Measurements from ENCODE around the gene CORO2B.

The CORO2B gene

DNA sequence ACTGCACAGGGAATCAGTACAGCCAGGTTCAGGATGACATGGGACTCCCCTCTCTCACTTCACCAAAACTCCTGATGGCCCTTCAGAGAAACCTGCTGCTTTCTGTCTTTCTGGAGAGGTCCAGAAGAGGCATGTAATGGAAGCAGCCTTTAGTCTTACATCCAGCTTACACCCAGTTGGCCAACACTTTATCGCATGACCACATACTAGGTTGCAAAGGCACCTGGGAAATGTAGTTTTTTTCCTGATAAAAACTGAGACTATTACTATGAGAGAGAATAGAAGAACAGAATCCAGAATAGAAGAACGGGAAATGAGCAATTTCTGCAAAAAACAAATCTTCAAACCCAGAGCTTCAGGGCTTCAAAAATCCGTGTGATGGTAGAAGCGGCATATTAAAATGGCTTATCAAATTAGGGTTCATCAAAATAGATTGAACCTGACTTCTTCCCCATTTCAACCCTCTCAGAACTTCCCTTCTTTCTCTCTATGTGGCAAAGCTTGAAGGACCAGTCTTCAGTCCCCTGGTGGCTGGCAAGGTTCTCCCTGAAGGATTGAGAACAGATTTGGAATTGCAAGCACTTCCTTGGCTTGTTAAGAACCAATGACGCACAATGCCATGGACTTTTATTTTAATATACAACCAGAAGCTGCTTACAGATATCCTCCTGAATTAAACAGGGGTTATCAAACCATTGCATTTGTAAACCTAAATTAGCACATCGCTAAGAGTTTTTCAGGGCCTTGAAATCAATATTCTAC lies 34.4 kb downstream of the CORO2B start:
- DNase-seq: no peak

DNA sequence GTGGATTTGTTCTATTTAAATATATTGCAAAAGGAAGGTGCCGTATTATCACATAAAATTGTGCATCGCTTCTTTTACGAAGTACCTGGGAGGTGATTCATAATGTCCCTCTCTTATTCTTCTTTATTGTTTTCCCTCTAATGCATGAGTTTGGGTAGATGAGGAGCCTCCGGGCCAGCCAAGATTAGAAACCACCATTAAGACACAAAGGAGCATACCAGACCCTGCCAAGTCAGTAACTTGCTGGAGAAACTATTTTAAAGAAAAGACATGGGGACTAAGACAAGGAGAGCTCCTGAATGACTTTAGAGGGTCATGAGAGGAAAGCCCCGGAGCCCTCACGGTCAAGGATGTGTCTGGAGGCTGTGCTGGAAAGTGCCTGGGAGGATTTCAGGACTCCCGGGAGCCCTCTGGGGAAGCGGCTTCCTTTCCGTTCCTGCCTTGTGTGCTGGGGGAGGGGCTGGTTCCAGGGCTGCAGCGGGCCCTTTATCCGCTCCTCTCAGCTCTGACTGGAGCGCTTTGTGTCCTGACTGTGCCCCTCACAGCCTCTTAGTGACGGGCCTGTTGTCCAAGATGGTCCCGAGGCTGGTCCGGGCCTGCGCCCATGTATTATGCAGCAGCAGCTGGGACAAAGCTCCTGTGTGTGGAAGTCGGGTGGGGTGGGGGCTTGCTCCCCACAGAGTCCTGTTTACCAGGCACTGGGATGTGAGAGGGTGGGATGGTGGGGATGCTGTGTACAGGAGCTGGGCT lies 35.7 kb downstream of the CORO2B start:
- DNase-seq: no peak

DNA sequence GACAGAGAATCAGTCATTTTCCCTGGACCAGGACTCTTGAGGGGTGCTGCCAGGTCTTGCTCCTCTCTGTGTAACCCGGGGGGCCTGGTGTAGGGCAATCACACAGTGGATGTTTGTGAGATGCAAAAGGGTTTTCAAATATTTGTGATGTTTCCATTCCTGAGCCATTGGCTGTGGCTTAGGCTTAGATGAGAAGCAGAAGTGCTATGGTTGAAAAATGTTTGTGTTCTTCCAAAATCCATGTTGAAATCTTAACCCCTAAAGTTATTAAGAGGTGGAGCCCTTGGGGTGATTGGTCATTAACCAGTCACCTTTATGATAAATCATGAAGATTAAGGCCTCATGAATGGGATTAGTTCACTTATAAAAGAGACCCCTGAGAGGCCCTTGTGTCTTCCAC lies 36.5 kb downstream of the CORO2B start:
- no peak for DNase-seq

DNA sequence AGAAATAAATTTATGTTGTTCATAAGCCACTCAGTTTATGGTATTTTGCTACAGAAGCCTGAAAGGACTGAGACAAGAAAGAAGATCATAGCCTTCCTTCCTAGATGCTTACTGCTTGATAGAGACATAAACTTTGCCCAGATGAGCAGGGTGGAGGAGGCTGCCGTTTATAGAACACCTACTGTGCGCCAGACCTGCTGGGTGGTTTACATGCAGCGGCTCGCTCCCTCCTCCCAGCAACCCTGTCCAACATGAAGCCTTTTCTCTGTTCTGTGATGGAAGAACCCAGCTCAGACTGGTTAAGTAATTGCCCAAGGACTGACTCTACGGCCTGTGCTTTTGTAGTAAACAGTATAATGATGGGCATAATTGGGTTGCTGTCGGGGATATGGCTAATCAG lies 37.0 kb downstream of the CORO2B start:
- no peak for DNase-seq

DNA sequence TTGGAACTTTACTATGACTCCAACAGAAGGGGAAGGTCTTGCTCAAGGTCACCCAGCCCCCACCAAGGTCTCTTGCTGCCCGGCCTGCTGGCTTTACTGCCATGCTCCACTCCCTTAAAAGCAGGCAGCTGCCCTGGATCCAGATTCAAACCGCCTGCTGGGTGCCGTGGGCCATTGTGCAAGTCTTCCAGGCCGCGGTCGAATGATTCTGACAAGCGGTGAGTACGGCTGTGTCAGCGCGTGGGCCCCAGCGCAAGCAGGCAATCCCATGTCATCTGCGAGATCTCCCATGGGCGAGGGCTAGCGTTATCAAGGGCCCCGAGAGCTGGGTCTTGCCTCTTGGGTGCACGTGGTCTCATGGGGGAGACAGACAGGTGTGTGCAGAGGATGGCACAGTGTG lies 37.6 kb downstream of the CORO2B start:
- DNase-seq: no peak

DNA sequence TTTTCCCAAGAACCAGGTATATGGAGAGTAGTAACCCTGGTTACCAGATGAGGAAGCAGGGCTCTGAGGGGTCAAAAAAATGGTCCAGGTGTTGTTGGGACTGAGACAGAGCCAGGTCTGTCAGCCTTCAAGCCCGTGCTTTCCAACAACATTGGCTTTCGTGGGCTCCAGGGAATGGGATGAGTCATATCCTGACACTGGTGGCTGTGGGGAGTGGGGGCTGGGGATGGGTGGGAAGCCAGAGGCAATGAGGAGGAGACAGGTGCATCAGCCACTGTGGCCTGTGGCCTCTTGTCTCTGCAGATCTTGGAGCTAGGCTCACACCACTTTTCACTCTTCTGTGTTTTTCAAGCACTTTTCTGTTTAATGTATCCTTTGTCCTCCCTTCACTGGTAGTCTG lies 38.2 kb downstream of the CORO2B start:
- DNase-seq: no peak

DNA sequence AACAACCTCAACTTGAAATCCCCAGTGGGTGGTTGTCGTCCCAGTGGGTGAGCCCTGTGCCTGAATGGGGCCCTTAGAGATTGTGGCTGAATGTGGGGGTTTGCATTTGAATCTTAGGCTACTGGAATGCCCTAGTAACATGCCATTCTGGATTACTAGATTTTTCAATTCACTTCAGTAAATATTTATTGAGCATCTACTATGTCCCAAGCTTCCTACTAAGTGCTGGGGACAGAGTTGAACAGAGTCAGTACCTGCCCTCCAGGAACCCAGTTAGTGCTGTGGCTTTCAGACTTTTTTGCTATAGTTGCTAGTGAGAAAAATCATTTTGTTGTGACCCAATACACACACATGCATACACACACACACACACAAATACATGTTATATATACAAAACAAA lies 39.0 kb downstream of the CORO2B start:
- no peak for DNase-seq

DNA sequence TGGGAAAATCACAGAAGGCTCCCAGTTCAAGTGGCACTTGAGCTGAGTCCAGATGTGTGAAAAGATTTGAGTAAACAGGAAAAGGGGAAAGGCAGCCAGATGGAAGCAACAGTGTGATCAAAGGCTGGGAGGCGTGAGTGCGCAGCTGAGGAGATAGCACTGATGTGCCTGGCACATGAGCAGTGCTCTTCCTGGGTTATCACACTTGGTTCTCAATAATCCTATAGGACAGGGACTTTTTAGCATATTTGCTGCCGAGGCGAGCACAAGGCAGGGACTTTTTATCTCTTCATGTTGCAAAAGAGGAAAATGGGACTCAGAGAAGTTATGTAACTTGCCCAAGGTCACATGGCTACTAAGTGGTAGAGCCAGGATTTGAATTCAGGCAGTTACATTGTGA lies 39.6 kb downstream of the CORO2B start:
- DNase-seq: no peak

DNA sequence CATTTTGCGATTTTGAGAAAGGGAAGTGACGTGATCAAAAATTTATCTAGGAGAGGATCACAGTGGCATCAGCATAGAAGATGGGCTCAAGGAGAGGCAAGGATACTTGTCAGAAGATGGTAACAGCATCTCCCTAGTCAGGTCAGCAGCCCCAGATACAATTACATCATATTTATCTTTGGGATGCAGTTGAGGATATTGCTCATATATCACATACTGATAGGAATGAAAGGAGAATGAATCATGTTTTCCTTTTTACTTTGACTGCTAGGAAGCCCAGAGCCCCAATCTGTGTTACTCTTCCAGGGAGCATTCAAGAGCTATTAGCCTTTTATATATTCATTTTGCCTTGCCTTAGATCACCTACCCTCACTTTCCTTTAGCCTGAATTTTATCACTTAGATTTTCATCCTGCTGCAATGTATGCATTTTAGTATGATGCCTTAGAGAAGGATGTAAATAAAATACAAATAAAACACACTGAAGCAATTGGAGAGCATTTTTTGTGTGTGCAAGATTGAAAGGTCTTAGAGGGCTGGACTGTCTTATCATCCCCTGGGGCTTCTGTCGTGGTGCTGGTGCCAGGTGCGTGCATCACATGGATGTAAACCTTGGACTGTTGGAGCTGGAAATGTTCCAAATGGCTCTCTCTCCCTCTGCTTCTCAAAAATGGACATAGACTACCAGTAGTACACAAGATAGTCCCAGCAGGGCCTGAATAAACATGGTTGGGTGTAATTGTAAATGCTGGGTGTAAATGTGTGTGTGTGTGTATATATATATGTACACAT lies 40.3 kb downstream of the CORO2B start:
- no peak for DNase-seq

DNA sequence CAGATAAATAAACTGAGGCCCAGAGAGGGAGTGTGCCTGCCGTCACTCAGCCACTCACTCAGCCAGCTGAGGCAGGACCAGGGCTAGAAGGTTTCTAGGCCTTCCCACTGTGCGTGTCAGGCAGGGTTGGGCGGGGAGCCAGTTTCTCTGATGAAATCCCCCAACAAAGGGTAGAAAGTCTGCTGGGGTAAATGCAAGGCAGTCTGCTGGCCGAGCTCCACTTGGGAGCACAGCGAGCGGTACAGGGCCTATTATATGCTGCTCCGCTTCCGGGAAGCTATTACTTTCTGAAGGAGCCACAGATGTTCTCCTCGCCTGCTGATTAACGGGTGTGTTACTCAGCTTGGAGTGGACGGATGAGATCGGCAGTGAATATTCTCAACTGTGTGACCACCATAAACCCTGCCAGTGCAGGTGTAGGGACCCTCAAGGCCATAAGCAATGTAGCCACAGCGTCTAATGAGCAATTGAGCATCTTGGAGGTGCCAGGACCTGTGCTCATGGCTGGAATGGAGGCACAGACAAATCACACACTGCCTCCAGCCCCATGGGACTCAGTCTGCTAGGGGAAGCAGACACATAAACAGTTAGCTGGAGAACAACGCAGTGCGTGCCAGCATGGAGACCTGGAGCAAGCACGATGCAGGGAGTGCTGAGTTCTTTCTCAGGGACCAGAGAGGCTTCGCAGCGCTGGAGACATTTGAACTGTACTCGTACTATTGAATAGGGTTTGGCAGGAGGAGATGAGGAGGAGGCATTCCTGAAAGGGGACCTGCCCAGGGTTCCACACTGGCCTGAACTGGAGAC lies 42.1 kb downstream of the CORO2B start:
- DNase-seq: no peak

DNA sequence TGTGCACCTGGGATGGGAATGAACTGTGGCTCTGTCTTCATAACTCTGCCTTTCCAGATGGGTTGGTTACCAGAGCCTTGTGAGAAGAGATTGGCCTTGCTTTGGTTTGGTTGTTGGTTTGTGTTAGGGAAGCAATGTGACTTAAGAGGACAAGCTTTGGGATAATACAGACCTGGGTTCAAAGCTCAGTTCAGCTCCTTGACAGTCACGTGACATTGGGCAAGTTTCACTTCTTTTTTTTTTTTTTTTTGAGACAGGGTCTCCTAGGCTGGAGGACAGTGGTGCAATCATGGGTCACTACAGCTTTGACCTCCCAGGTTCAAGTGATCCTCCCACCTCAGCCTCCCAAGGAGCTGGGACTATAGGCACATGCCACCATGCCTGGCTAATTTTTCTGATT lies 42.7 kb downstream of the CORO2B start:
- DNase-seq: no peak

DNA sequence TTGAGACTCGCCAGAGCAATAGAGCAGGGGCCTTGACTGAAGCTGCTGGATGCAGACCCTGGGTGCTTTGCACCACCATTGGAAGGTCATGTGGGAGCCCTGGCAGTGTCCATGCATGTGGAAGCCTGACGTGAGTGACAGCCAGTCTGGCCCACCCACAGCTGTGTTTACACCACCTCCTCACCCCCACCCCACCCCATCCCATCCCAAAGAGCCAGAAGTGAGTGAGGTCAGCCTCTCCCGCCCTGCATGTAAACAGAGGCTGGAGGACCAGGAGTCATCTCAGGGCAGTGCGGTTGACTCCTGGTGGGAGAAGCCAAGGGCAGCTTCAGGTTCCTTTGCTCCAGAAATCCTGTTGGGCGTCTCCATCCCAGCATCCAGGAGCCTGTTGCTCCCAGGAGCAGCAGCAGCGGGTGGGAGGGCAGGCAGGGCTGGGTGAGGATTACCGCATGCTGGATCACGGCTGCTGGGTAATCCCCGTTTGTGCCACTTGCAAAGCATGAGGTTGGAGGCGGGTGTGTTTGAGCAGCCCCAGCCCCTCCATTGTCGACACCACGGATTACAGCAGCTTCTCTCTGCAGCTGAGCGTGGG lies 44.6 kb downstream of the CORO2B start:
- no peak for DNase-seq

DNA sequence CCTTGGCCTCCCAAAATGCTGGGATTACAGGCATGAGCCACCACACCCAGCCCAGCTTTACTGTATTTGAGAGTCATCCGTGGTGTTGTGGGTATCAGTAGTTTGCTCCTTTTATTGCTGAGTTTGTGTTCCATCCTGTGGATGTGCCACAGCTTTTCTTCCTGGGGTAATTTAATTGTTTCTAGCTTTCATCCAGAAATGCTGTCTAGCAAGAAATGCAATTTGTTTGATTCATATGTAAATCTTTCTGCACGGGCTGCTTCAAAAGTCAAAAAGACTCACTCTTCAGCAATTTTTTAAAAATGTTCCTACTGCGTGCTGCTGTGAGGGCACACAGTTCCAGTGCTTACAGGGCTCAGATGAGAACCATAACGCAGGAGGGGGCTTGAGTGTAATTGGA lies 47.1 kb downstream of the CORO2B start:
- DNase-seq: no peak

DNA sequence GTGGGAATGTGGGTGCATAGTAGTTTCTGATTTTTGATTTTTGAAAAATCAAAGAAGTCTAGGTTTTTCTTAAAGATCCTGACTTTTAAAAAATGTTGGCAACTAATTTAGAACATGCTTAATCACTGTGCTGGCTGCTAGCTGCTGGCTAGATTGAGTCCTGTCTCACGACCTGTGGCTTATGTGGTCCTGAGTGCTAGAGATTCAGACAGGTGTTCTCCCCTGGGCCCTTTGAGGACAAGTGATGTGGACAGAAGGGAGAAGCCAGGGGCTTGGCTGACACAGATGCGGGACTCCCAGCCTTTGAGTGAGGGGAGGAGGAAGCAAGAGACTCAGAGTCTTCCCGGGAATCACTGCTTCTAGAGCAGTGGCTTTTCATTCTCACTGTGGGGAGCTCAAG lies 47.5 kb downstream of the CORO2B start:
- DNase-seq: no peak

DNA sequence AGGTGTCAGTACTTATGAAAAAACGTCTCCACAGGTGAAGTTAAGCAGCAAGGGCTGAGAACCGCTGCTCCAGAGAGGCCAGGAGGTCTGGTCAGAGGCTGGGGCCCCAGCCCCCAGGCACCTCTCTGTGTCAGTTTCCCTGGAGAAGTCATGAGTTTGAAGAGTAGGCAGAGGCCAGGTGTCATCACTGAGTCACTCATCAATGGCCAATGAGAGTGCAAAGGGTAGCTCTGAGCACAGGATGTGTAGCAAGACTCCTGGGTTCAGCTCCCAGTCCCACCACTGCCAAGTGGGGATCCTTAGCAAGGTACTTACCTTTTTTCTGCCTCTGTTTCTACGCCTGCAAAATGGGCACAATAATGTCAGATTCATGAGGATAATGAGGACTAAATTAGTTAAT lies 47.9 kb downstream of the CORO2B start:
- no peak for DNase-seq

DNA sequence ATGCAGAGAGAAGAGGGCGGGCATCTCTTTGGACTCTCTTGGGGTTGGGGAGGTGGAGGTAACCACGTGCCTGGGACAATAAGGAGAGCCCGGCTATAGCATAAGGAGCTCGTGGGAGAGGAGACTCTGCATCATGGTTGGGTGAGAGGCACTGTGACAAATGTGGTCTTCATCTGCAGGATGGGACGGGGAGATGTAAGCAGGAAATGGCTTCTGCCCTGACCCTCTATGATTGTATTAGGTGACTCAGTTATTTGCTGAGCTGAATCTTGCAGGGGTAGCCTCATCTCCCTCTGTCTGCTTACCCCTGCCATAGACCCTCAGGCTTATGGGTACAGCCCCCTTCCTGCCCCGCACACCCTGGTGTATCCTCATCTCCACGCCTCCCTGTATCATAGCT lies 48.7 kb downstream of the CORO2B start:
- DNase-seq: no peak

DNA sequence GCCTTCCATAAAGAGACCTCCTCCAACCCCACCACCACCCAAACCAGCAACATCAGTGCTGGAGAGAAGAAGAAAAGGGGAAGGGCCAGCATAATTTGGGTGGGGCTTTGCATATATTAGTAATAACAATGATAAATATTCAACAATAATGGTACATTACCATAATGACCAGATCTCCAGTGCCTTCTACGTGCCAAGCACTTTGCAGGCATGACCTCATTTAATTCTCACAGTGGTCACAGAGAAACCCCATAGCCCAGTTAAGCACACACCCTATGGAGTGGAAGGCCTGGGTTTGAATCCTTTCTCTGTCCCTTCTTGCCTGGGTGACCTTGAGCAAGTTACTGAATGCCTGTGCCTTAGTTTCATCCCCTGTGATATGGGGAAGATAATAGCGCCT lies 49.2 kb downstream of the CORO2B start:
- DNase-seq: no peak

DNA sequence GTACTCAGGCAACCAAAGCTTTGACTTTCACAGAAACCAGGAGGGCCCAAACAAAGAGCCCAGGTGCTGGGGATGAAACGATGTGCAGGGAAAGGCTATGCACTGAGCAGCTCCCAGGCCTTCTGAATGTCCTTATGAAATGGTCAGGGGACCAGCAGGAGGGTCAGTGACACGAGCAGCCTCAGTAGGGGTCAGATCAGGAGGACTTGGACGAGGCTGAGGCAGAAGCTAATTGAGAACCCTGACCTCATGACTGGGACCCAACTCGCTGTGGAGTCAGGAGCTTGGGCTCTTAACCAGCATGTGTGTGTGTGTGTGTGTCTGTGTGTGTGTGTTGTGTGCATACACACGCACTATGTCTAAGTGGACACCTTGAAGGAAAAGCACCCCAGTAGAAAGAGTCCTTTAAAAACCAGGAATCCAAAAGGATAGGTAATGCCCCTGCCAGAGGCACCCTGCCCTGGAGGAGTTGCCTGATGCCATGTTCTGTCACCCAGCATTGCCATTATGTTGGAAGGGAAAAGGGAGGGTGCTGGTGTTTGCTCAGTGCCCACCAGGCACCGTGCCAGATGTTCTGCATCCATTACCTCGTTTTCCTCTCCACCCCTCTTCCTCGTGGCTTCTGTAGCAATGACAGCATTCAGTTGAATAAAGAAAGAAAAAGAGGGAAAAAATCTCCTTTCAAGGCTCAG lies 50.9 kb downstream of the CORO2B start:
- DNase-seq: no peak

DNA sequence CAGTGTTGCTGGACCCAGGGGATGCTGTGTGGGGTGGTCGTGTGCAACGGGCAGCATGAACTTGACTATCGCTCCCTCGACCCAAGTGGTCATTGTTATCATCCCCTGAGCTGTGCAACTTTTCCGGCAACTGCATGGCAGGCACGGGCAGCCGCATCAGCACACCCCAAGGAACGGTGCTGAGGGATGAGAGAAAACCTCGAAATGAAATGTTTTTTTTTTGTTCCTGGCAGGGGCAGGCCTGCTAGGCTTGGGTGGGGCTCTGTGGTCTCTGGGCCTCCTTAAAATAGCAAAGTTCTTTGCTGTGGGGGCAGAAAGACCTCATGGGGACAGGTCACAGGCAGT lies 51.4 kb downstream of the CORO2B start:
- DNase-seq: no peak

DNA sequence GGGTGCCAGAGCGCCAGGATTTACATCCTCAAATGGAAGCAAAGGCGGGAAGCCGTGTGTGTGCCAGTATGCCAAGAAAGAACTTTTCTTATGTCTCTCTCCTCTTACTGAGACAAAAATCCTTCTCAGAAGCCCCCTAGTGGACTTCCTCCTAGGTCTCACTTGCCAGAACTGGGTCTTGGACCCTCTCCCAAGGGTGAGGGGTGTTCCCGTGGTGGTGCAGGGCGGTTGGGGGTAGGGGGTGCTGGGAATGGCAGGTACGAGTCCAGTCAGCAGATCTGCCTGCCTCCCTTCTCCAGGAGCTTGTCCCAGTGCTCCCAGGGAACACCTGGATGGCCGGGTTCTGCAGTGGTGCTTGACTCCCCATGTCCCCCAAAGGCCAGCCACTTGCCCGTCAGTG lies 52.0 kb downstream of the CORO2B start:
- no peak for DNase-seq

DNA sequence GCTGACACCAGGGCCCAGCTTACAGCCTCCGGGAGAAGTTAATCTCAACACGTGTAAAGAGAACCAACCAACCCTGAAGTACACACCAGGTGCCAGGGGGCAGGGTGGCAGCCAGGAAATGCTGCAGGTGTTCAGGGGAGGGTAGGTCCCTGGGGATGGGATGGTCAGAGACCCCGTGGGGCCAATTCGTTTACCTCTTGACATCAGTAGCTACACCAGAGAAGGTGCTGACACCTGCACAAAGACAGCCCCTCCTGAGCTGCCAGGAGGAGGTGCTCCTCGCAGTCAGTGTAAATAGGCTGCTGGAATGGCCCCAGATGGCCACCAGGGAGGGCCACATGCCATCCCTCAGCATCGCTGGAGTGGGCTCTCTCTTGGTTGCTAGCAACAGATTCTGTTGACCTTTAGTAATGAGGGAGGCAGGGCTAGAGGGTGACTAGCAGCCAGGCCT lies 52.8 kb downstream of the CORO2B start:
- DNase-seq: no peak

DNA sequence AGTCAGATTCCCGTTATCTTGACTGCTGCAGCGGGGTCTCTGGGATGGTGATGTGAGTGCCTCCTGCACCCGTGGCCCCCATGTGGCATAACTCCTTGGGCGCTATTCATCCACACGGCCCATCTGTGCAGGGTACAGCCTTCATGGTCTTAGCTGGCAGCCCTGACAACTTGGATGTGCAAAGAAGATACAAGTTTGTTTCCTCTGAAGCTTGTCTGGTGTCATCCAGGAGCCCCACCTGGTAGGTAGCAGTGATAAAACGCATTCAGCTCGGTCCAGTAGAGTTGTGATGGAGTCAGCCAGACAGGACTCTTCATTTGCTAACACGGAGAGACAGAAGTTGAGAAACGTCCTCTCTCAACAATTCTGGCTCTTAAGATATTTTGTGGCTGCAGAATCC lies 53.3 kb downstream of the CORO2B start:
- no peak for DNase-seq
